HEK293 (cell line): Measurements from ENCODE around the gene EBLN1.

Experiments
- CTCF ChIA-PET: fragments of 350-600 bp; formaldehyde crosslinking; extraction: SDS; loops from one replicate; lab custom pipeline; 2021; ENCODE audit warnings: antibody characterized with exemption; lab: Yijun Ruan, JAX
- POLR2A ChIA-PET: fragments of 300-600 bp; formaldehyde crosslinking; extraction: SDS; loops from one replicate; lab custom pipeline; 2020; ENCODE audit warnings: antibody characterized with exemption, inconsistent platforms; lab: Yijun Ruan, JAX
- H3K27ac ChIP-seq: fragments of 200-500 bp; sonication (Bioruptor generic); 2 replicates; pipeline ENCODE4 v1.5.1; 2014; ENCODE audit warnings: low read depth, low read length, control low read depth, inconsistent platforms; ENCODE audit errors: extremely low read depth
- H3K36me3 ChIP-seq, 2 experiments: fragments of 200-500 bp in 1 of 2; sonication (Bioruptor generic) in 1 of 2; 1 replicate in 1 of 2; 2 replicates in 1 of 2; pipeline ENCODE4 v1.5.1; 2014 to 2017; ENCODE audit warnings: inconsistent platforms in 2 of 2, low read length in 2 of 2; ENCODE audit not compliant: control insufficient read depth in 2 of 2, insufficient read depth in 1 of 2
- H3K4me1 ChIP-seq: fragments of 200-500 bp; sonication (Bioruptor generic); 2 replicates; pipeline ENCODE4 v1.5.1; 2014; ENCODE audit warnings: mild to moderate bottlenecking, low read length, inconsistent platforms; ENCODE audit not compliant: control insufficient read depth, insufficient read depth
- H3K4me3 ChIP-seq: 2 replicates; pipeline ENCODE4 v1.5.1; 2011; ENCODE audit warnings: low read depth, mild to moderate bottlenecking, control low read depth, low read length, moderate library complexity
- H3K9me3 ChIP-seq: fragments of 200-500 bp; sonication (Bioruptor generic); 2 replicates; pipeline ENCODE4 v1.5.1; 2014; ENCODE audit warnings: low read depth, low read length, inconsistent platforms; ENCODE audit not compliant: control insufficient read depth, insufficient read depth
- KLF8 ChIP-seq: fragments of 450-650 bp; formaldehyde crosslinking; IDR thresholded peaks from 2 replicates; pipeline ENCODE4 v1.5.1; 2016; ENCODE audit warnings: missing biosample characterization, missing genetic modification characterization
- PRDM1 ChIP-seq: fragments of 450-650 bp; formaldehyde crosslinking; IDR thresholded peaks from 2 replicates; pipeline ENCODE4; 2016; ENCODE audit warnings: missing biosample characterization, missing genetic modification characterization
- SETDB1 ChIP-seq: IDR thresholded peaks from one replicate; pipeline ENCODE4 v1.6.1; 2017; ENCODE audit warnings: mild to moderate bottlenecking, low read length, moderate library complexity, mixed read lengths; ENCODE audit not compliant: insufficient read length
- ZNF132 ChIP-seq: fragments of 450-650 bp; formaldehyde crosslinking; IDR thresholded peaks from 2 replicates; pipeline ENCODE4 v1.5.1; 2017; ENCODE audit warnings: missing biosample characterization, missing genetic modification characterization, borderline replicate concordance
- ZNF211 ChIP-seq: fragments of 450-650 bp; formaldehyde crosslinking; IDR thresholded peaks from 2 replicates; pipeline ENCODE4 v1.5.1; 2016; ENCODE audit warnings: low read depth, missing biosample characterization, missing genetic modification characterization
- ZNF302 ChIP-seq: fragments of 450-650 bp; formaldehyde crosslinking; IDR thresholded peaks from 2 replicates; pipeline ENCODE4 v1.5.1; 2016; ENCODE audit warnings: missing biosample characterization, missing genetic modification characterization, low read depth
- ZNF311 ChIP-seq: fragments of 450-650 bp; formaldehyde crosslinking; IDR thresholded peaks from 2 replicates; pipeline ENCODE4 v1.5.1; 2017; ENCODE audit warnings: missing biosample characterization, missing genetic modification characterization, borderline replicate concordance
- ZNF354C ChIP-seq: fragments of 450-650 bp; formaldehyde crosslinking; IDR thresholded peaks from 2 replicates; pipeline ENCODE4 v1.5.1; 2016; ENCODE audit warnings: missing biosample characterization, missing genetic modification characterization, low read depth, borderline replicate concordance
- ZNF391 ChIP-seq: fragments of 450-650 bp; formaldehyde crosslinking; IDR thresholded peaks from 2 replicates; pipeline ENCODE4 v1.5.1; 2016; ENCODE audit warnings: low read depth, missing biosample characterization, missing genetic modification characterization, borderline replicate concordance
- ZNF521 ChIP-seq: fragments of 450-650 bp; formaldehyde crosslinking; IDR thresholded peaks from 2 replicates; pipeline ENCODE4 v1.5.1; 2017; ENCODE audit warnings: missing biosample characterization, mild to moderate bottlenecking, missing genetic modification characterization
- ZNF548 ChIP-seq: fragments of 450-650 bp; formaldehyde crosslinking; IDR thresholded peaks from 2 replicates; pipeline ENCODE4 v1.5.1; 2016; ENCODE audit warnings: missing biosample characterization, missing genetic modification characterization
- ZNF571 ChIP-seq: fragments of 450-650 bp; formaldehyde crosslinking; IDR thresholded peaks from 2 replicates; pipeline ENCODE4 v1.5.0; 2017; ENCODE audit warnings: missing biosample characterization, missing genetic modification characterization
- ZNF623 ChIP-seq: fragments of 450-650 bp; formaldehyde crosslinking; IDR thresholded peaks from 2 replicates; pipeline ENCODE4 v1.5.1; 2016; ENCODE audit warnings: missing biosample characterization, missing genetic modification characterization
- ZNF658 ChIP-seq: fragments of 450-650 bp; formaldehyde crosslinking; IDR thresholded peaks from 2 replicates; pipeline ENCODE4; 2016; ENCODE audit warnings: missing biosample characterization, missing genetic modification characterization
- ZNF791 ChIP-seq: fragments of 450-650 bp; formaldehyde crosslinking; IDR thresholded peaks from 2 replicates; pipeline ENCODE4 v1.5.1; 2016; ENCODE audit warnings: missing biosample characterization, missing genetic modification characterization
- ZSCAN30 ChIP-seq: fragments of 450-650 bp; IDR thresholded peaks from 2 replicates; pipeline ENCODE4 v1.5.1; 2018; ENCODE audit warnings: missing biosample characterization, mild to moderate bottlenecking, missing genetic modification characterization, moderate library complexity
- TF ChIP-seq, protein P1 (sequence below): fragments of 450-650 bp; formaldehyde crosslinking; IDR thresholded peaks from 2 replicates; pipeline ENCODE4 v1.5.1; 2016; ENCODE audit warnings: missing biosample characterization, missing genetic modification characterization, low read depth
- TF ChIP-seq, protein P2 (sequence below): fragments of 450-650 bp; formaldehyde crosslinking; IDR thresholded peaks from 2 replicates; pipeline ENCODE4 v1.5.1; 2016; ENCODE audit warnings: missing biosample characterization, missing genetic modification characterization
- TF ChIP-seq, protein P3 (sequence below): fragments of 450-650 bp; formaldehyde crosslinking; IDR thresholded peaks from 2 replicates; pipeline ENCODE4 v1.5.1; 2017; ENCODE audit warnings: missing biosample characterization, missing genetic modification characterization

EBLN1 gene

DNA sequence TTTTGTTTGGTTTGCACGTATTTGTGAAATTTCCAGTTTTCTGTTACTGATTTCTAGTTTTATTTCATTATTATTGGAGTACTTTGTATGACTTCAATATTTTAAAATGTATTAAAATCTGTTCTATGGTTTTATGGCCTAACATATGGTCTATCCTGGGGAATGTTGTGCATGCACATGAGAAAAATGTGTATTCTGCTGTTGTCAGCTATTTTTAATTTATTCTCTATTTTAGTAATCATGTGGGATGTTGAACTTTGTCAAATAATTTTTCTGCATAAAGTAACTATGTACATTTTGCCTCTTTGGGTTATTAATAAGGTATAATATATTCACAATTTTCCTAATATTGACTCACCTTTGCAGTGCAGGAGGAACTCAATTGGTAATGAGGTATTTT, 46.7 kb downstream of the EBLN1 start (continued):
- TF ChIP-seq ZNF311 (tag by site-specific recombination) = no peak
- TF ChIP-seq ZNF548 (tag by site-specific recombination) = no peak
- no peak for TF ChIP-seq ZNF658 (tag by site-specific recombination)
- no peak for TF ChIP-seq ZNF791 (tag by site-specific recombination)
- TF ChIP-seq ZNF391 (tag by site-specific recombination) = no peak
- TF ChIP-seq ZNF302 = no peak
- TF ChIP-seq ZNF623 (tag by site-specific recombination) = no peak

DNA sequence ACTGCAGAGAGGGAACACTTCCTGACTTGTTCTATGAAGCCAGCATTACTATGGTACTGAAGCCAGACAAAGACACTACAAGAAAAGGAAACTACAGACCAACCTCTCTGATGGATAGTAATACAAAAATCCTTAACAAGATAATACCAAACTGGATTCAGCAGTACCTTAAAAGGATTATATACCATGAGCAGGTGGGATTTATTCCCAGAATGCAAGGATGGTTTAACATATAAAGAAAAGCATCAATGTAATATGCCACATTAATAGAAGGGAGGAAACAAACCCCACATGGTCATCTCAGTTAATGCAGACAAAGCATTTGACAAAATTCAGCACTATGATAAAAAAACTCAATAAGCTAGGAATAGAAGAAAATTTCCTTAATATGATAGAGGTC, 47.2 kb downstream of the EBLN1 start:
- TF ChIP-seq ZNF211 (0 out of 2 replicates have a peak, but pooled peaks have one; percentile 14), SETDB1 (peak; percentile 77), ZNF521 (tag by site-specific recombination) (no peak), ZSCAN30 (tag by site-specific recombination) (no peak)
- TF ChIP-seq, protein P1, sequence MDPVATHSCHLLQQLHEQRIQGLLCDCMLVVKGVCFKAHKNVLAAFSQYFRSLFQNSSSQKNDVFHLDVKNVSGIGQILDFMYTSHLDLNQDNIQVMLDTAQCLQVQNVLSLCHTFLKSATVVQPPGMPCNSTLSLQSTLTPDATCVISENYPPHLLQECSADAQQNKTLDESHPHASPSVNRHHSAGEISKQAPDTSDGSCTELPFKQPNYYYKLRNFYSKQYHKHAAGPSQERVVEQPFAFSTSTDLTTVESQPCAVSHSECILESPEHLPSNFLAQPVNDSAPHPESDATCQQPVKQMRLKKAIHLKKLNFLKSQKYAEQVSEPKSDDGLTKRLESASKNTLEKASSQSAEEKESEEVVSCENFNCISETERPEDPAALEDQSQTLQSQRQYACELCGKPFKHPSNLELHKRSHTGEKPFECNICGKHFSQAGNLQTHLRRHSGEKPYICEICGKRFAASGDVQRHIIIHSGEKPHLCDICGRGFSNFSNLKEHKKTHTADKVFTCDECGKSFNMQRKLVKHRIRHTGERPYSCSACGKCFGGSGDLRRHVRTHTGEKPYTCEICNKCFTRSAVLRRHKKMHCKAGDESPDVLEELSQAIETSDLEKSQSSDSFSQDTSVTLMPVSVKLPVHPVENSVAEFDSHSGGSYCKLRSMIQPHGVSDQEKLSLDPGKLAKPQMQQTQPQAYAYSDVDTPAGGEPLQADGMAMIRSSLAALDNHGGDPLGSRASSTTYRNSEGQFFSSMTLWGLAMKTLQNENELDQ = no peak
- Histone ChIP-seq H3K4me3 (no peak overlapping the region), H3K27ac (no peak overlapping the region), H3K36me3 (no peaks in the 10 kb centered on the region), H3K9me3 (no peaks in the 10 kb centered on the region), H3K4me1 (no peaks in the 10 kb centered on the region)
- POLR2A ChIA-PET = no interaction called here
- CTCF ChIA-PET = interaction anchor here (0.7 kb wide), 1 partner anchor 872 kb away, joined by 3 read pairs; no protein-coding TSS in a partner anchor

DNA sequence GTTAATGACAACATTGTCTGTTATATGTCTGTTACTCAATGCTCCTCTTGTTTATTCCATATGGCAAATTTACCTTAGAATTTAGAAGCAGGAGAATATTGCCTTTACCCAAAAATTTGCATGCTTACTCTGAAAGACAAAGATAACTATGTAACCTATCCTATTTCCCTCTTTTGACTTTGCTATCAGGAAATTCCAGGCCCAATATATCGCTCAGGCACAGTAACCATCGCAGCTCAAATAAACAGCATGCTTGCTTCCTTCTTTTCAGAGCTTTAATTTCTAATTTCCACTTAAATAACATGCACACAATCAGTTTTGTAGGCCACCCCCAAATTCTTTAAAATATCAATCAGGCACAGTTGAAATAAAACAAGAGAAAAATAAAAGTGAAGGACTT, 57.8 kb downstream of the EBLN1 start:
- Histone ChIP-seq H3K36me3 (no peaks in the 10 kb centered on the region), H3K4me3 (no peak overlapping the region), H3K9me3 (no peaks in the 10 kb centered on the region), H3K27ac (no peak overlapping the region), H3K4me1 (no peaks in the 10 kb centered on the region)
- CTCF ChIA-PET = no interaction called here
- TF ChIP-seq ZNF132 (tag by site-specific recombination) (no peak), ZNF354C (tag by site-specific recombination) (no peak), PRDM1 (tag by site-specific recombination) (no peak), KLF8 (tag by site-specific recombination) (no peak), ZNF571 (tag by site-specific recombination) (no peak)
- POLR2A ChIA-PET = no interaction called here

DNA sequence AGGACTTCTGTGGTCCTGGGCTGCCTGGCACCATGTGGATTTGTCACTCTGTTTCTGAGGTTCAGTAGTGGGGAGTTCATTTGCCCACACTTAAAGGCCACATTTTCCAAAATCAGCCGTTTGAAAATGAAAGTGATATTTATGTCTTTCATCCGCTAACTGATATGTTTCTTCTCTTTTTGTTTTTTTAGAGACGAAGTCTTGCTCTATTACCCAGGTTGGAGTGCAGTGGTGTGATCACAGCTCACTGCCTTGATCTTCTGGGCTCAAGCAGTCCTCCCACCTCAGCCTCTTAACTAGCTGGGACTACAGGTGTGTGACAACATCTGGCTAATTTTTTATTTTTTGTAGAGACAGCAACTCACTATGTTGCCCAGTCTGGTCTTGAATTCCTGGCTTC, 58.6 kb downstream of the EBLN1 start:
- TF ChIP-seq, protein P2, sequence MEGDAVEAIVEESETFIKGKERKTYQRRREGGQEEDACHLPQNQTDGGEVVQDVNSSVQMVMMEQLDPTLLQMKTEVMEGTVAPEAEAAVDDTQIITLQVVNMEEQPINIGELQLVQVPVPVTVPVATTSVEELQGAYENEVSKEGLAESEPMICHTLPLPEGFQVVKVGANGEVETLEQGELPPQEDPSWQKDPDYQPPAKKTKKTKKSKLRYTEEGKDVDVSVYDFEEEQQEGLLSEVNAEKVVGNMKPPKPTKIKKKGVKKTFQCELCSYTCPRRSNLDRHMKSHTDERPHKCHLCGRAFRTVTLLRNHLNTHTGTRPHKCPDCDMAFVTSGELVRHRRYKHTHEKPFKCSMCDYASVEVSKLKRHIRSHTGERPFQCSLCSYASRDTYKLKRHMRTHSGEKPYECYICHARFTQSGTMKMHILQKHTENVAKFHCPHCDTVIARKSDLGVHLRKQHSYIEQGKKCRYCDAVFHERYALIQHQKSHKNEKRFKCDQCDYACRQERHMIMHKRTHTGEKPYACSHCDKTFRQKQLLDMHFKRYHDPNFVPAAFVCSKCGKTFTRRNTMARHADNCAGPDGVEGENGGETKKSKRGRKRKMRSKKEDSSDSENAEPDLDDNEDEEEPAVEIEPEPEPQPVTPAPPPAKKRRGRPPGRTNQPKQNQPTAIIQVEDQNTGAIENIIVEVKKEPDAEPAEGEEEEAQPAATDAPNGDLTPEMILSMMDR (tag by site-specific recombination) = no peak
- TF ChIP-seq, protein P3, sequence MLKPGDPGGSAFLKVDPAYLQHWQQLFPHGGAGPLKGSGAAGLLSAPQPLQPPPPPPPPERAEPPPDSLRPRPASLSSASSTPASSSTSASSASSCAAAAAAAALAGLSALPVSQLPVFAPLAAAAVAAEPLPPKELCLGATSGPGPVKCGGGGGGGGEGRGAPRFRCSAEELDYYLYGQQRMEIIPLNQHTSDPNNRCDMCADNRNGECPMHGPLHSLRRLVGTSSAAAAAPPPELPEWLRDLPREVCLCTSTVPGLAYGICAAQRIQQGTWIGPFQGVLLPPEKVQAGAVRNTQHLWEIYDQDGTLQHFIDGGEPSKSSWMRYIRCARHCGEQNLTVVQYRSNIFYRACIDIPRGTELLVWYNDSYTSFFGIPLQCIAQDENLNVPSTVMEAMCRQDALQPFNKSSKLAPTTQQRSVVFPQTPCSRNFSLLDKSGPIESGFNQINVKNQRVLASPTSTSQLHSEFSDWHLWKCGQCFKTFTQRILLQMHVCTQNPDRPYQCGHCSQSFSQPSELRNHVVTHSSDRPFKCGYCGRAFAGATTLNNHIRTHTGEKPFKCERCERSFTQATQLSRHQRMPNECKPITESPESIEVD (tag by site-specific recombination) = no peak
- no peak for TF ChIP-seq ZNF354C (tag by site-specific recombination)
- CTCF ChIA-PET = interaction anchor here (0.6 kb wide), 1 partner anchor 168 kb away, joined by 4 read pairs; no protein-coding TSS in a partner anchor

More for the DNA sequence above, 58.6 kb downstream of the EBLN1 start:
- Histone ChIP-seq H3K9me3 (no peaks in the 10 kb centered on the region), H3K36me3 (no peaks in the 10 kb centered on the region), H3K4me3 (no peak overlapping the region), H3K4me1 (no peaks in the 10 kb centered on the region), H3K27ac (no peak overlapping the region)
- POLR2A ChIA-PET = no interaction called here
